ENCODE data around the gene ZNF354C. TPM values are rescaled to one million over a fixed set of nuclear protein-coding genes. Genes with fewer than 3 reads are reported as not detected.

The ZNF354C gene
- total and polyA plus RNA-seq, 2 of the 8 experiments (the other 6 are each of a cell fraction or from before 2014, with no cell fraction given): 0.85 to 2.3 TPM

DNA sequence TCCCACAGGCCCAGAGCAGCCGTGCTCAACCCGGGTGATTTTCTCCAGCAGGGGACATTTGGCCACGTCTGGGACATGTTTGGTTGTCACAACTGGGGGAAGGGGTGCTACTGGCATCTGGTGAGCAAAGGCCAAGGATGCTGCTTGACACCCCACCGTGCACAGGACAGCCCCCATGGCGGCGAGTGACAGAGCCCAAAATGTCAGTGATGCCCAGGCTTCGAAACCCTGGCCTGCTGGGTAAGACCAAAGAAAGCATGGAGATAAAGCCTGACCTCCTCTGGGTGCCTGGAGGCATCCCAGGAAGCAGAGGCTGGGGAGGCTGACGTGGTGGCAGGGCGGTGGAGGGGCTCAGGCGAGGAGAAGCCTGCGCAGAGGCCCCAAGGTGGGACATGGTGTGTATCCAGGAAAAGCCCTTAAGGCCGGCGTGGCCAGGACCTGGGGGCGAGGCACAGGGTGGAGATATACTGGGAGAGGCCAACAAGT, 66.4 kb downstream of the ZNF354C start (continued):
- TF ChIP-seq, protein P1, sequence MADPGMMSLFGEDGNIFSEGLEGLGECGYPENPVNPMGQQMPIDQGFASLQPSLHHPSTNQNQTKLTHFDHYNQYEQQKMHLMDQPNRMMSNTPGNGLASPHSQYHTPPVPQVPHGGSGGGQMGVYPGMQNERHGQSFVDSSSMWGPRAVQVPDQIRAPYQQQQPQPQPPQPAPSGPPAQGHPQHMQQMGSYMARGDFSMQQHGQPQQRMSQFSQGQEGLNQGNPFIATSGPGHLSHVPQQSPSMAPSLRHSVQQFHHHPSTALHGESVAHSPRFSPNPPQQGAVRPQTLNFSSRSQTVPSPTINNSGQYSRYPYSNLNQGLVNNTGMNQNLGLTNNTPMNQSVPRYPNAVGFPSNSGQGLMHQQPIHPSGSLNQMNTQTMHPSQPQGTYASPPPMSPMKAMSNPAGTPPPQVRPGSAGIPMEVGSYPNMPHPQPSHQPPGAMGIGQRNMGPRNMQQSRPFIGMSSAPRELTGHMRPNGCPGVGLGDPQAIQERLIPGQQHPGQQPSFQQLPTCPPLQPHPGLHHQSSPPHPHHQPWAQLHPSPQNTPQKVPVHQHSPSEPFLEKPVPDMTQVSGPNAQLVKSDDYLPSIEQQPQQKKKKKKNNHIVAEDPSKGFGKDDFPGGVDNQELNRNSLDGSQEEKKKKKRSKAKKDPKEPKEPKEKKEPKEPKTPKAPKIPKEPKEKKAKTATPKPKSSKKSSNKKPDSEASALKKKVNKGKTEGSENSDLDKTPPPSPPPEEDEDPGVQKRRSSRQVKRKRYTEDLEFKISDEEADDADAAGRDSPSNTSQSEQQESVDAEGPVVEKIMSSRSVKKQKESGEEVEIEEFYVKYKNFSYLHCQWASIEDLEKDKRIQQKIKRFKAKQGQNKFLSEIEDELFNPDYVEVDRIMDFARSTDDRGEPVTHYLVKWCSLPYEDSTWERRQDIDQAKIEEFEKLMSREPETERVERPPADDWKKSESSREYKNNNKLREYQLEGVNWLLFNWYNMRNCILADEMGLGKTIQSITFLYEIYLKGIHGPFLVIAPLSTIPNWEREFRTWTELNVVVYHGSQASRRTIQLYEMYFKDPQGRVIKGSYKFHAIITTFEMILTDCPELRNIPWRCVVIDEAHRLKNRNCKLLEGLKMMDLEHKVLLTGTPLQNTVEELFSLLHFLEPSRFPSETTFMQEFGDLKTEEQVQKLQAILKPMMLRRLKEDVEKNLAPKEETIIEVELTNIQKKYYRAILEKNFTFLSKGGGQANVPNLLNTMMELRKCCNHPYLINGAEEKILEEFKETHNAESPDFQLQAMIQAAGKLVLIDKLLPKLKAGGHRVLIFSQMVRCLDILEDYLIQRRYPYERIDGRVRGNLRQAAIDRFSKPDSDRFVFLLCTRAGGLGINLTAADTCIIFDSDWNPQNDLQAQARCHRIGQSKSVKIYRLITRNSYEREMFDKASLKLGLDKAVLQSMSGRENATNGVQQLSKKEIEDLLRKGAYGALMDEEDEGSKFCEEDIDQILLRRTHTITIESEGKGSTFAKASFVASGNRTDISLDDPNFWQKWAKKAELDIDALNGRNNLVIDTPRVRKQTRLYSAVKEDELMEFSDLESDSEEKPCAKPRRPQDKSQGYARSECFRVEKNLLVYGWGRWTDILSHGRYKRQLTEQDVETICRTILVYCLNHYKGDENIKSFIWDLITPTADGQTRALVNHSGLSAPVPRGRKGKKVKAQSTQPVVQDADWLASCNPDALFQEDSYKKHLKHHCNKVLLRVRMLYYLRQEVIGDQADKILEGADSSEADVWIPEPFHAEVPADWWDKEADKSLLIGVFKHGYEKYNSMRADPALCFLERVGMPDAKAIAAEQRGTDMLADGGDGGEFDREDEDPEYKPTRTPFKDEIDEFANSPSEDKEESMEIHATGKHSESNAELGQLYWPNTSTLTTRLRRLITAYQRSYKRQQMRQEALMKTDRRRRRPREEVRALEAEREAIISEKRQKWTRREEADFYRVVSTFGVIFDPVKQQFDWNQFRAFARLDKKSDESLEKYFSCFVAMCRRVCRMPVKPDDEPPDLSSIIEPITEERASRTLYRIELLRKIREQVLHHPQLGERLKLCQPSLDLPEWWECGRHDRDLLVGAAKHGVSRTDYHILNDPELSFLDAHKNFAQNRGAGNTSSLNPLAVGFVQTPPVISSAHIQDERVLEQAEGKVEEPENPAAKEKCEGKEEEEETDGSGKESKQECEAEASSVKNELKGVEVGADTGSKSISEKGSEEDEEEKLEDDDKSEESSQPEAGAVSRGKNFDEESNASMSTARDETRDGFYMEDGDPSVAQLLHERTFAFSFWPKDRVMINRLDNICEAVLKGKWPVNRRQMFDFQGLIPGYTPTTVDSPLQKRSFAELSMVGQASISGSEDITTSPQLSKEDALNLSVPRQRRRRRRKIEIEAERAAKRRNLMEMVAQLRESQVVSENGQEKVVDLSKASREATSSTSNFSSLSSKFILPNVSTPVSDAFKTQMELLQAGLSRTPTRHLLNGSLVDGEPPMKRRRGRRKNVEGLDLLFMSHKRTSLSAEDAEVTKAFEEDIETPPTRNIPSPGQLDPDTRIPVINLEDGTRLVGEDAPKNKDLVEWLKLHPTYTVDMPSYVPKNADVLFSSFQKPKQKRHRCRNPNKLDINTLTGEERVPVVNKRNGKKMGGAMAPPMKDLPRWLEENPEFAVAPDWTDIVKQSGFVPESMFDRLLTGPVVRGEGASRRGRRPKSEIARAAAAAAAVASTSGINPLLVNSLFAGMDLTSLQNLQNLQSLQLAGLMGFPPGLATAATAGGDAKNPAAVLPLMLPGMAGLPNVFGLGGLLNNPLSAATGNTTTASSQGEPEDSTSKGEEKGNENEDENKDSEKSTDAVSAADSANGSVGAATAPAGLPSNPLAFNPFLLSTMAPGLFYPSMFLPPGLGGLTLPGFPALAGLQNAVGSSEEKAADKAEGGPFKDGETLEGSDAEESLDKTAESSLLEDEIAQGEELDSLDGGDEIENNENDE (IDR thresholded peaks at IDR 0.05; ENCODE audit: insufficient replicate concordance, low read length): no peak
- TF ChIP-seq NRF1 (IDR thresholded peaks at IDR 0.05; ENCODE audit: low read depth, low read length): no peak
- no peak for TF ChIP-seq SRF (IDR thresholded peaks at IDR 0.05; ENCODE audit: low read depth, low read length)
- TF ChIP-seq HDAC2 (IDR thresholded peaks at IDR 0.05; ENCODE audit: borderline replicate concordance in 1 of 2, low read depth in 2 of 2, low read length in 2 of 2): no peak
- no peak for TF ChIP-seq SIRT6 (IDR thresholded peaks at IDR 0.05; ENCODE audit: low read length)
- TF ChIP-seq, protein P2, sequence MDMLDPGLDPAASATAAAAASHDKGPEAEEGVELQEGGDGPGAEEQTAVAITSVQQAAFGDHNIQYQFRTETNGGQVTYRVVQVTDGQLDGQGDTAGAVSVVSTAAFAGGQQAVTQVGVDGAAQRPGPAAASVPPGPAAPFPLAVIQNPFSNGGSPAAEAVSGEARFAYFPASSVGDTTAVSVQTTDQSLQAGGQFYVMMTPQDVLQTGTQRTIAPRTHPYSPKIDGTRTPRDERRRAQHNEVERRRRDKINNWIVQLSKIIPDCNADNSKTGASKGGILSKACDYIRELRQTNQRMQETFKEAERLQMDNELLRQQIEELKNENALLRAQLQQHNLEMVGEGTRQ (IDR thresholded peaks at IDR 0.05; ENCODE audit: low read length): no peak
- TF ChIP-seq EGR1 (IDR thresholded peaks at IDR 0.05; ENCODE audit: borderline replicate concordance, low read depth, low read length): no peak
- no peak for TF ChIP-seq TBP (IDR thresholded peaks at IDR 0.05; ENCODE audit: low read depth, low read length)
- TF ChIP-seq EP300 (IDR thresholded peaks at IDR 0.05; ENCODE audit: borderline replicate concordance in 1 of 2, low read depth in 2 of 2, low read length in 2 of 2): no peak
- TF ChIP-seq SIN3A (conservative IDR thresholded peaks at IDR 0.05 in 1 of 2, IDR thresholded peaks at IDR 0.05 in 1 of 2; ENCODE audit: low read depth in 1 of 2, low read length in 2 of 2): no peak
